Right renal pelvis (tissue), 4 donors: ENCODE data around the gene CYSTM1. TPM values are rescaled to one million over a fixed set of nuclear protein-coding genes. Genes with fewer than 3 reads are reported as not detected.

Experiments
- DNase-seq, 4 donors: peaks; one replicate each; pipeline ENCODE4 v3.0.0-alpha.2; 2013; ENCODE audit warnings: low read depth in 4 of 4, low spot score in 3 of 4, missing footprints in 1 of 4
- polyA plus RNA-seq, 4 donors: library from polyadenylated mRNA; unstranded; fragments of 120-200 nt; gene quantifications; one replicate each; pipeline ENCODE4 v1.2.1, GENCODE V29; 2013; ENCODE audit not compliant: insufficient read length in 4 of 4

Gene CYSTM1
- polyA plus RNA-seq, 4 donors: 63.5 to 84.3 (median 78.1) TPM

GRCh38 chr5:140202610-140203009 lies 27.6 kb downstream of the CYSTM1 start:
- no peak for DNase-seq

GRCh38 chr5:140205216-140205615 lies 30.2 kb downstream of the CYSTM1 start:
- DNase-seq: no peak

- no peak for DNase-seq
Measured at GRCh38 chr5:140205952-140206351, 31.0 kb downstream of the CYSTM1 start.

DNA sequence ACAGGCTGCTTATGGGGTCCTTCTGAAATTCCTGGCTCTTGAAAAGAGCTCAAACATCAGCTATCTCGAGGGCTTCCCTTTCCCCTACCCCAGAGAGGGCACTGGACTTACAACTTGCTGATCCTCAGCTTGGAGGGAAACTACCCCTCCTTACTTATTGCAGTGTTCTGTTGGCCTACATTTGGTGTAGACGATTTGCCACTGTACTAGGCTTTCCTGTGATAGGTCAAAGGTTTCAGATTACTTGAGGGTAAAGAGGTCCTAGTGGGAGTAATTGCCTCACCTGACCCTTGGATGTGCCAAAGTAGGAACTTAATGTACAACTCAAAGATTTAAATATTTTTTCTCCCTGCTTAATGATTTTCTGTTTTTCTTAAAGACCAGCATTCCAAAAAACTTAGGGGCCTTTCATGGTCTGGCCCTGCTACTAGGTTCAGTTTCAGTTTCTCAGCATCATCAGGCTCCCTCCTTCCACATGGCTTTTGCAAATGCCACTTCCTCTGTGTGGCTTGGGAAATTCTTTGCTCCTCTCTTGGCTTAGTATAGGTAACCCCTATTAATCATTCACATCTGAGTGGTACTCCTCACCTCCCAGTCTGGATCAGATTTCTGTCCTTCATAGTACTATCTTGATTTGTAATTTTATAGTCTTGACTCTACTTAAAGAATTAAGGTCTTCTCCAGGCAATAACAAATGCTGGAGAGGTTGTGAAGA lies 32.4 kb downstream of the CYSTM1 start:
- DNase-seq: no peak

DNA sequence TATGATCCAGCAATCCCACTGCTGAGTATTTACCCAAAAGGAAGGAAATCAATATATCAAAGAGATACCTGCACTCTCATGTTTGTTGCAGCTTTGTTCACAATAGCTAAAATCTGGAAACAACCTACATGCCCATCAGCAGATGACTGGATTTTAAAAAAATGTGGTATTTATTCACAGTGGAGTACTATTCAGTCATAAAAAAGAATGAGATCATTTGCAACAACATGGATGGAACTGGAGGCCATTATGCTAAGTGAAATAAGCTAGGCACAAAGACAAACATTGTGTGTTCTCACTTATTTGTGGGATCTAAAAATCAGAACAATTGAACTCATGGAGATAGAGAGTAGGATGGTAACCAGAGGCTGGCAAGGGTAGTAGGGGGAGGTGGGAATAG lies 33.1 kb downstream of the CYSTM1 start:
- no peak for DNase-seq

DNA sequence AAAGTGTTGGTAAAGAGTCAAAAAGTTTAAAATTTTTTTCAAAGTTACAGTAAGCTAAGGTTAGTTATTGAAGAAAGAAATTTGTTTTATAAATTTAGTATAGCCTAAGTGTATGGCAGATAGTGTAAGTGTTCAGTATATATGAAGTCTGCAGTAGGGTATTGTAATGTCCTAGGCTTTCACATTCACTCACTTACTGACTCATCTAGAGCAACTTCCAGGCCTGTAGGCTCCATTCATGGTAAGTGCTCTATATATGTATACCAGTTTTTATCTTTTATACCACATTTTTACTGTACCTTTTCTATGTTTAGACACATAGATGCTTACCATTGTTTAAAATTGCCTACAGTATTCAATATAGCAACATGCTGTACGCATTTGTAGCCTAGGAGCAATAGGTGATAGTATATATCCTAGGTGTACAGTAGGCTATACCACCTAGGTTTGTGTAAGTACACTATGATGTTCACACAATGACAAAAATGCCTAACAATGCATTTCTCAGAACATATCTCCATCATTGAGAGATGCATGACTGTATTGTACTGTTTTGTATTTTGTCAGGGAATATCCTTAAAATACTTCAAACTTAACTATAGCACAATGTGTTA lies 38.5 kb downstream of the CYSTM1 start:
- DNase-seq: no peak

DNA sequence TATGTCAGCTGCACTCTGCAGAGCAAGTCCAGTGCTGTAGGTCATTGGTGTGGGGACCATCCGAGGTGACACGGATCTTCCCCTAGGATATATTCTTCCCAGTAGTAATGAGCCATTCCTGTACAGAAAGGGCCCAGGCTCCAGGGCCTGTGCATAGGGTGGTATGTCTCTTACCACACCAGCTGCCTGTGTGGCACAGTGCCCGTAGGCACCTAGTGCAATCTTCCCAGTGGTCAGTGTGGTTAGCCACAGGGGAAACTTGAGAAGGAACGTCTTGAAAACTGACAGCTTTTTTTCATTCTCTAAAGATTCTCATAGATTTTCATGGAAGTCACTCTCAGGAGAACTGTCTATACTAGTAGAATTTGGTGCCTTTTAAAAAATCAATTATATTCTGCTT lies 39.8 kb downstream of the CYSTM1 start:
- DNase-seq: no peak

- no peak for DNase-seq
Measured at GRCh38 chr5:140215276-140215675, 40.3 kb downstream of the CYSTM1 start.

DNA sequence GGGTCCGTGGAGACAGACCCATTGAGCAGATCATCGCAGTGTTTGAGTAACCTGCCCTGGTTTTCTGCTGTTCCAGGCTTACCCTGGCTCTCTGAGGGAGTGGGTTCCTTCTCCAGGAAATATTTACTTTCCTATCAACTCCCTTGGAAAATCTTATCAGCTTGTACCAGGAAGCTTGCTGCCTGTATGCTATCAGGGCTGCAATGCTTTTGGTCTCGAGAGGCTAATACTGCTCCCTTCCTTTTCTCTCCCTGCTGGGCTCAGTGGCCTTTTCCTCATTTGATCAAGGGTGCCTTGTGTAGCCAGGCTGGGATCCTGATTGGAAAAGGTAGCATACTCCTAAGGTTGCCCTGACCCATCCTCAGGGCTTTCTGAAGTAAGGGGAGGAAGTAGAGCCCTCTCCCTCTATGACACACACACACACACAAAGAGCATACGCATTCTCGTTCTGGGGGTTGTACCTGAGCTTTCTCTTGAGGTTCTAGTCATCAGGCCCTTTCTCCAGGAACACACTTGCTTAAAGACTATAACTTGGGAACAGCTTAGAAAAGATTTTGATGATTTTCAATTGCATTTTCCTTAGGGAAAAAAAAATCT lies 41.6 kb downstream of the CYSTM1 start:
- no peak for DNase-seq

GRCh38 chr5:140217299-140218026 lies 42.5 kb downstream of the CYSTM1 start:
- no peak for DNase-seq

- DNase-seq: no peak
Measured at GRCh38 chr5:140219068-140219991, 44.3 kb downstream of the CYSTM1 start.

DNA sequence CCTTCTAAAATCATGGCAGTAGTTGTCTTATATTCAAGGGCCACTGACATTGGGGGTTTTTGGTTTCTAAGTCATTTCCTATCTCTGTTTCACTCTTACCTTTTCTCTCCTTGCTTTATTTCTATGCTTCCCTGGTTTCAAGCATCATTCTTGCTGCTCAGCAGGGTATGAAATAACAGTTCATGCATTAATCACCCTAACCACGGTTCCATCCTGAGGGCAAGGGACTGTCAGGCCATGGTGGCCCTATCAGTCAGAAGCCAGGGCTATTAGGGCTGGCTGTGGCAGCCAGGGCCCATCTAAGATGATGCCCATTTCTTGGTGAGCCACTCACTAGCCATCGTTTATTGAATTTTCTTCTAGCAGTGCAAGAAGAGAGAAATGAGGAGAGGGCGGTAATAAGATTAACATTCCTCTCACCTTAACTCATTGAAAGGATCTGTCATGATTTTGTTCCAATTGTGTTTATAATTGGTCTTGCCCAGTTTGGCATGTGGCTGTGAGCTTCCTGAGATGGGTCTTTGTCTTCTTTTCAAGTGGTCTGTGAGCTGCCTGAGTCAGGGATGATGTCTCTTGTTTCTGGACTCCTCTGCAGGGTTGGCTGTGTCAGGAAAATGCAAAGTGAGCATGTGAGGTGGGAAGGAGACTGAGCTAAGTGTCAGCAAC lies 45.2 kb downstream of the CYSTM1 start:
- no peak for DNase-seq

DNA sequence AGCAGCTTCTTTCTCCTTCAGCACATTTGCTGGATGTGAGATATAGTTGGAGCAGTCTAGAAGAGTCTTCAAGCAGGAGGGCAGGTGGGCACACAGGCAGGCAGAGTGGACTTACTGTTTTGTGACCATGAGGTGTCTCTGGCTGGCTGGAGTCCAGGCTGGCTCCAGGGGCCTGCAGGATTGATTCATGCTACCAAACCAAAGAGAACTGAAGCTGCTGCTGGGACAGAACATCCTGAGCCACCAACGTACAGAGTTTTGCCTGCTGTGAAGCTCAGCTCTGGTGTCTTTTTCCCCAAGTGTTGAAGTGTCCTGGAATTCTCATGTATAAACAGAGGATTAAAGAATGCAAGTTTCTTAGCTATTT lies 45.7 kb downstream of the CYSTM1 start:
- no peak for DNase-seq

GRCh38 chr5:140221697-140222223 lies 46.8 kb downstream of the CYSTM1 start:
- DNase-seq: no peak

DNA sequence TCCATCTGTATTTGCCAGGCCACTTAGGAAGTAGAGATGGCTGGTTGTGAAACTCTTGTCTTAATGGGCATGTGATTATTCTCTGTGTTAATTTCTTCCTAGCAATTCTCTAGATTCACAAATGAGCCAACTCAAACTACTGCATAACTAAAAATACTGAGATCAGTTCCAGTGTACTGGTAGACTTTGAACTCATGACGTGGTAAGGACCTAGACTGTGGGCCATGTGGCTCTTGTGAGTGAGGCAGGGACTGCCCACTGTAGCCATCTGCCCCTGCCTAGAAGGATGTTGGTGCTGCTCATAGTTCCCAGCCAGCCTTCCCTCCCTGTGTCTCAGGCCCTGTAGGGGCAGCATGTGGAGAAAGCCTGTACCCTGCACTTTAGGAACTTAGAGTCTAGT lies 47.4 kb downstream of the CYSTM1 start:
- no peak for DNase-seq

DNA sequence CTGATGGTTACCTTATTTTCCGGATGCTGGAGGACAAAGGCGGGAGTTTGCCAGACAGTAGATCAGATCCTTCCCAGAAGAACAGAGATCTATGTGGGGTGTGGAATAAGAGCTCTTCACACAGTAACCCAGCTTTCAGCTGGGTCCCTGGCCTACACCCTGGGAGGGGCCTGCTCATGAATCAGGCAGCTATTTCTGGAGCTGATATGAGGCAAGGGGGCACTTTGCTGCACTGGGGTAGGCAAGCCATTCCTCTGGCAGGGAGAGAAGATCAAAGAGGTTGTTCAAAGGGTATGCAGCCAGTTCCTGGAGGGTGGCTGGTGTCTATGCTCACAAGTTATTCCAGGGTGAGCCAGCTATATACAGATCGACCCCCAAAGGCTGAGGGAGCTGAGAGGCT lies 48.6 kb downstream of the CYSTM1 start:
- no peak for DNase-seq

DNA sequence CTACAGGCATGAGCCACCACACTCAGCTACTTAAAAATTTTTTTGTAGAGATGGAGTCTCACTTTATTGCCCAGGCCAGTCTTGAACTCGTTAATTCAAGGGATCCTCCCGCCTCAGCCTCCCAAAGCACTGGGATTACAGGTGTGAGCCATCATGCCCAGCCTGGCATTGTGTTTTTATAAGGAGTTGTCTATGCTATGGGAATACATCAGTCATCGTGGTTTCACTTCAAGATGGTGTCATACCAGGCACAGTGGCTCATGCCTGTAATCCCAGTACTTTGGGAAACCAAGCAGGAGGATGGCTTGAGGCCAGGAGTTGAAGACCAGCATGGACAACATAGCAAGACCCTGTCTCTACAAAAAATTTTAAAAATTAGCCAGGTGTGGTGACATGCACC lies 49.7 kb downstream of the CYSTM1 start:
- DNase-seq: no peak

GRCh38 chr5:140225396-140225795 lies 50.4 kb downstream of the CYSTM1 start:
- no peak for DNase-seq

DNA sequence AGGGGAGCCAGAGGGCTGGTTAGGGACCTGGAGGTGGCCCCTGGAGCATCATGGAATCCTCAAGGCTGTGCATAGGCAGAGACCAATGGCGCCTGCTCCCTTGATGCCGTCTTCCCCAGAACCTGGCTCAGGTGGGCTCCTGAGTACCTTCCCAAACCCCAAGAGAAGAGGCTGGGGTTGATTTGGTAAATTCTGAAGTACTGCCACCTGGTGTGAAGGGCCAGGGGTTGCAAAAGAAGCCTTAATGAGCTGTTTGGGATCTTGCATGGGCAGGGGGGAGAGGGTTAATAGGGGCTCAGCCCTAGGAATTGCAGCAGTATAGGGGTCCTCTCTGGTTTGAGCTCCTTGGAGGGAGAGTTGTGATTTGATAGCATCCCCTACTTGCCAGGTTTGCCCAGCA lies 52.1 kb downstream of the CYSTM1 start:
- DNase-seq: no peak

DNA sequence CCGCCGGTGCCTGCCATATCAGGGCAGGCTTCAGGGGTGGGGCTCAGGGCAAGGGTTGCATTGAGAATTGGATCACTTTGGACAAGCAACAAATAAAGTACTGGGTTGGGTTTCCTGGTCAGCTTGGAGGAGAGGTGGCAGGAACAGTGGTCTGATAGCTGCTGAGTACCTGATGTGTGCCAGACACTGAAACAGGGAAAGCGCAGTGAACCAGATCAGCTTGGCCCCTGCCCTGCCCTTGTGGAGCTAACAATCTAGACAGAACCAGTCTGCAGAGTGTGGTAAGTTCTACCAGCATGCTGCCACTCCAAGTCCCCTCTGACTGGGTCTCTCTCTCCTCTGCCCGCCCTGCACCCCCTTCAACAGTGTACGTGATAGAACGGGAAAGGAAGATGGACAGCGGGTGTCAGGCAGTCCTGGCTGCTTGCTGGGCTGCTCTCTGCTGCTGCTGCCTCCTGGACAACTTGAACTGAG lies 53.4 kb downstream of the CYSTM1 start:
- DNase-seq: no peak
